Nephron (organoid): Measurements from ENCODE around the gene CCDC86.

Source experiments
- H3K27ac Mint-ChIP-seq, 3 experiments: 2 replicates each; pipeline ENCODE4 v1.8.0; 2020; ENCODE audit warnings: mixed read lengths in 3 of 3, mild to moderate bottlenecking in 2 of 3, moderate library complexity in 1 of 3
- H3K27me3 Mint-ChIP-seq: 2 replicates; pipeline ENCODE4 v1.8.0; 2021; ENCODE audit warnings: low read depth, mild to moderate bottlenecking, moderate library complexity, mixed read lengths
- H3K36me3 Mint-ChIP-seq: 2 replicates; pipeline ENCODE4 v1.8.0; 2020; ENCODE audit warnings: low read depth, mixed read lengths
- H3K4me1 Mint-ChIP-seq: 2 replicates; pipeline ENCODE4 v1.8.0; 2020; ENCODE audit warnings: mixed read lengths
- H3K4me3 Mint-ChIP-seq, 3 experiments: 2 replicates each; pipeline ENCODE4 v1.8.0; 2020; ENCODE audit warnings: mild to moderate bottlenecking in 3 of 3, mixed read lengths in 3 of 3, moderate library complexity in 2 of 3
- H3K9me3 Mint-ChIP-seq: 2 replicates; pipeline ENCODE4 v1.8.0; 2020; ENCODE audit warnings: mixed read lengths
- TF ChIP-seq, protein P1 (sequence below), 3 experiments: fragments of 200-600 bp; sonication (generic); IDR thresholded peaks; one replicate each; pipeline ENCODE4 v1.5.0; 2021; ENCODE audit warnings: antibody characterized with exemption in 3 of 3; ENCODE audit not compliant: unreplicated experiment in 3 of 3

CCDC86 gene

DNA sequence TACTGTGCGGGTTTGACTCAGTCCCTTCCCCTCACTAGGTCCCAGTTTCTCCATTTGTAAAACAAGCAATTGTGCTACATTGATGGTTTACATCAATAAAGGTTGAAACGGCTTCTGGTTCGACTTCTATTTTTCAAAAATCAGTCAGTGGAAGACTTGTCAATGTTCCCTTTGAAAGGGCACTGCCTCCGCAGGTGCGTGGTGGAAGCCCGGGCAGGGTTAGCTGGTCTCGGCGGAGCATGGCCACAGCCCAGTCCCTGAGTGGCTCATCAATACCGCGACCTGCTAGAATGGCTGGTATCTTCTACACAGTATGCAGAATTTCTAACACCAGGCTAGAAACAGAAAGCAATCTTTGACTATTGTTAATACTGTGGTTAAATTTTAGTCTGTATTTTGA lies 40.7 kb upstream of the CCDC86 start:
- Mint-ChIP-seq H3K27me3 (peaks cover 20% of the 10 kb centered on the region), H3K4me3 (no peak overlapping the region), H3K9me3 (no peaks in the 10 kb centered on the region), H3K4me1 (no peaks in the 10 kb centered on the region), H3K36me3 (no peaks in the 10 kb centered on the region), H3K27ac (no peak overlapping the region)
- TF ChIP-seq, protein P1, sequence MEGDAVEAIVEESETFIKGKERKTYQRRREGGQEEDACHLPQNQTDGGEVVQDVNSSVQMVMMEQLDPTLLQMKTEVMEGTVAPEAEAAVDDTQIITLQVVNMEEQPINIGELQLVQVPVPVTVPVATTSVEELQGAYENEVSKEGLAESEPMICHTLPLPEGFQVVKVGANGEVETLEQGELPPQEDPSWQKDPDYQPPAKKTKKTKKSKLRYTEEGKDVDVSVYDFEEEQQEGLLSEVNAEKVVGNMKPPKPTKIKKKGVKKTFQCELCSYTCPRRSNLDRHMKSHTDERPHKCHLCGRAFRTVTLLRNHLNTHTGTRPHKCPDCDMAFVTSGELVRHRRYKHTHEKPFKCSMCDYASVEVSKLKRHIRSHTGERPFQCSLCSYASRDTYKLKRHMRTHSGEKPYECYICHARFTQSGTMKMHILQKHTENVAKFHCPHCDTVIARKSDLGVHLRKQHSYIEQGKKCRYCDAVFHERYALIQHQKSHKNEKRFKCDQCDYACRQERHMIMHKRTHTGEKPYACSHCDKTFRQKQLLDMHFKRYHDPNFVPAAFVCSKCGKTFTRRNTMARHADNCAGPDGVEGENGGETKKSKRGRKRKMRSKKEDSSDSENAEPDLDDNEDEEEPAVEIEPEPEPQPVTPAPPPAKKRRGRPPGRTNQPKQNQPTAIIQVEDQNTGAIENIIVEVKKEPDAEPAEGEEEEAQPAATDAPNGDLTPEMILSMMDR (IDR thresholded peaks at IDR 0.05; ENCODE audit: unreplicated experiment in 3 of 3) = no peak

- Mint-ChIP-seq H3K27me3 (peaks cover 24% of the 10 kb centered on the region), H3K9me3 (no peaks in the 10 kb centered on the region)
- TF ChIP-seq, protein P1 (IDR thresholded peaks at IDR 0.05; ENCODE audit: unreplicated experiment in 3 of 3) = no peak
These were observed 38.5 kb upstream of the CCDC86 start for GRCh38 chr11:60803273-60803936.

GRCh38 chr11:60809249-60809648 lies 32.7 kb upstream of the CCDC86 start:
- no peaks in the 10 kb centered on the region for H3K36me3 Mint-ChIP-seq
- peaks cover 10% of the 10 kb centered on the region for H3K27me3 Mint-ChIP-seq
- TF ChIP-seq, protein P1 (IDR thresholded peaks at IDR 0.05; ENCODE audit: unreplicated experiment in 3 of 3) = no peak
- no peak overlapping the region for H3K4me3 Mint-ChIP-seq
- peaks cover 4% of the 10 kb centered on the region for H3K9me3 Mint-ChIP-seq
- H3K4me1 Mint-ChIP-seq = no peaks in the 10 kb centered on the region
- no peak overlapping the region for H3K27ac Mint-ChIP-seq

More at GRCh38 chr11:60803273-60803936, 38.5 kb upstream of the CCDC86 start:
- Mint-ChIP-seq H3K36me3 (no peaks in the 10 kb centered on the region), H3K4me3 (no peak overlapping the region), H3K27ac (no peak overlapping the region), H3K4me1 (no peaks in the 10 kb centered on the region)

- Mint-ChIP-seq H3K27ac (no peak overlapping the region), H3K27me3 (peaks cover 11% of the 10 kb centered on the region), H3K4me1 (no peaks in the 10 kb centered on the region), H3K36me3 (no peaks in the 10 kb centered on the region), H3K4me3 (no peak overlapping the region), H3K9me3 (peaks cover 5% of the 10 kb centered on the region)
- TF ChIP-seq, protein P1 (IDR thresholded peaks at IDR 0.05; ENCODE audit: unreplicated experiment in 3 of 3) = no peak
These were observed 32.2 kb upstream of the CCDC86 start for GRCh38 chr11:60809691-60810090.

- H3K4me1 Mint-ChIP-seq = no peaks in the 10 kb centered on the region
- peaks cover 5% of the 10 kb centered on the region for H3K9me3 Mint-ChIP-seq
- H3K27me3 Mint-ChIP-seq = peaks cover 14% of the 10 kb centered on the region
- H3K4me3 Mint-ChIP-seq = no peak overlapping the region
- H3K27ac Mint-ChIP-seq = no peak overlapping the region
- TF ChIP-seq, protein P1 (IDR thresholded peaks at IDR 0.05; ENCODE audit: unreplicated experiment in 3 of 3) = no peak
- no peaks in the 10 kb centered on the region for H3K36me3 Mint-ChIP-seq
These were observed 31.8 kb upstream of the CCDC86 start for GRCh38 chr11:60810151-60810550.

GRCh38 chr11:60810569-60810968 lies 31.3 kb upstream of the CCDC86 start:
- Mint-ChIP-seq H3K27me3 (peaks cover 13% of the 10 kb centered on the region), H3K36me3 (no peaks in the 10 kb centered on the region), H3K4me1 (no peaks in the 10 kb centered on the region), H3K4me3 (no peak overlapping the region), H3K27ac (no peak overlapping the region), H3K9me3 (peaks cover 5% of the 10 kb centered on the region)
- TF ChIP-seq, protein P1 (IDR thresholded peaks at IDR 0.05; ENCODE audit: unreplicated experiment in 3 of 3) = no peak
